TTC549 (cell line): ENCODE results near the gene PLPP3.

Experiments used
- FAIRE-seq: peaks from 2 replicates; lab custom pipeline; 2012; peaks lifted over from hg19 to GRCh38; lab: Jason Lieb, UNC

PLPP3 gene

DNA sequence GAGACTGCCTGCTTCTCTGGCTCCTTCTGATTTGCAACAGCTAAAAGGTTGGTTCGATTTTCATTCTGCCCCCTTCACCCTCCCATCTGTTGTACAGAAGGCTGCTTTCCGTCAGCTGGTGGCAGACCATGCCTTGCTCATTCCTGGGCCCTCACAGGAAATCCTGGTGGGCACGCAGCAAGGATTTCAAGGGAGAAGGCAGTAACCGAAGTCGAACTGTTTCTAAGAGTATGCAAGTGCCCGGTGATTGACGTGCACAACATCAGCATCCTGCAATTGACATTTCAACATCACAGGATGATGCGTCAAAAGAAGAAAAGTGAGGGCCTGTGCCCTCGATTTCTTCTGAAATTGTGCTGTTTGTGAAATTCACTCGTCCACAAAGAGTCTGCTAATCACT is 83.8 kb downstream of the PLPP3 start:
- FAIRE-seq, result no peak

DNA sequence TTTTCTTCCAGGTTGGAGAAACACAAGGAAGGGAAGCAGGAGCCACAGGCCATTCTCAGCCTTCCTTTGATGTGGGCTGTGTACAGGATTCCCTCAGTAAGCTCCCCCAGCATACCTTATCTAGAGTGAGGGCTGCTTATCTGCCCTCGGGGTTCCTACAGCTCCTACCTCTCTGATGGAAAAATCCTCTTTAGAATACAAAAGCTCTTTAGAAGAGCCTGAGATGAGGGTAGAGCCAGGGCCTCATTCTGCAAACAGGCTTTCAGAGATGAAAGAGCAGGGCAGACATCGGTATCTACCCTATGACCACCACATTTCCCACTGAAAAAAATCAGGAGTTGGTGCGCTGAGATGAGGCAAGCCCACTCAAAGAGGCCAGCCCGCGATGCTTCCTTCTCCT is 85.1 kb downstream of the PLPP3 start:
- no peak for FAIRE-seq

DNA sequence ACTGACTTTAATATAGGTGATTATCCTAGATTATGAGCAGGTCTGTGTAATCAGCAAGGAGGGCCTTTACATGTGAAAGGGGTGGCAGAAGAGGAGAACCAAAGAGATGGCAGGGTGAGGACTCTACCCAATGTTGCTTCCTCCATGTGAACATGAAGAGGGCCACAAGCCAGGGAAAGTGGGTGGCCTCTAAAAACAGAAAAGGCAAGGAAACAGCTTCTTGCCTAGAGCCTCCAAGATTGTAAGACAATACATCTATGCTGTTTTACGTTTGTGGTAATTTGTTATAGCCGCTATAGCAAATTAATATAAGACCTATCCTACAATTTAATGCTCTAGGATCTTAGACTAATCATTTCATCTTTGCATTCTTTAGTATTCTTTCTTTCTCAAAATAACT is 85.5 kb downstream of the PLPP3 start:
- no peak for FAIRE-seq

DNA sequence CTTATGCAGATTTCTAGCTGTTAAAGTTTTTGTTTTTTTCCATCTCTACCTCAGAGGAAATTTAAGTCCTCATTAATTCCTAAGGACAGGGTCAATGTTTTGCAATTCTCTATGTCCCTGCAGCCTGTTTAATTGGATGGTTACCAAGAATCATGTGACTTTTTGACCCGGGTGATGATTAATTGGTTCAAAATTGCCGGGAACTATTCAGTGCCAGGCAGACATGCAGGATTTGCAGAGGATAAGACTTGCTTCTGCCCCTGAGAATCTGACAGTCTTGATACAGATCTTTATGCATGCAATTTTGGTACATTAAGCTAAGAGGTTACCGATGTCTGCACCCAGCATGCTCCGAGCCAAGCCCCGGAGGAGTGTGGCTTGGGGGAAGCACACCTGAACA is 87.9 kb downstream of the PLPP3 start:
- no peak for FAIRE-seq

DNA sequence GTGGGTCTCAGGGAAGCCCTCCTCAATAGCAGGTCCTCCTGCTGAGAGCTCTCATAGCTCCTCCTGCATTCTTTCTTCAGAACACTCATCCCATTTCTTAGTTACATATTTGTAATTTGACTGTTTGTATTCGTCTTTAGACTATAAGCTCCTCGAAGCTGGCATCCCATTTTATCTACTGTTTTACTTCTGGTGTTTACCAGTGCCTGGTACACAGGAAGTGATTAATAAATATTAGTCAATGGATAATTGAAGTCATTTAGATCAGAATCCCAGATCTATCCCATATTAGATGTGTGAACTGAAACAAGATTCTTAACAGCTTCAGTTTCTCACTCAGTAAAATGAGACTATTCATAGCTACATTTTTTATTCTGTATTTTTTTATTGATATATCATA is 88.7 kb downstream of the PLPP3 start:
- FAIRE-seq, result no peak

DNA sequence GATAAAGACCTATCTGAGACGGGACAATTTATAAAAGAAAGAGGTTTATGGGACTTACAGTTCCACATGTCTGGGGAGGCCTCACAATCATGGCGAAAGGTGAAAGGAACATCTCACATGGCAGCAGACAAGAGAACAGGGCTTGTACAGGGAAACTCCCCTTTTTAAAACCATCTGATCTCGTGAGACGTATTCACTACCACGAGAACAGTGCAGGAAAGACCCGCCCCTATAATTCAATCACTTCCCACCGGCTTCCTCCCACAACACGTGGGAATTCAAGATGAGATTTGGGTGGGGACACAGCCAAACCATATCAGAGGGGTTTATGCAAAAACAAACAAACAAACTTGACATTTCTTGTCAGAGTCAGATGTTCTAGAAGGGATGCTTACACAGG is 89.7 kb downstream of the PLPP3 start:
- no peak for FAIRE-seq

DNA sequence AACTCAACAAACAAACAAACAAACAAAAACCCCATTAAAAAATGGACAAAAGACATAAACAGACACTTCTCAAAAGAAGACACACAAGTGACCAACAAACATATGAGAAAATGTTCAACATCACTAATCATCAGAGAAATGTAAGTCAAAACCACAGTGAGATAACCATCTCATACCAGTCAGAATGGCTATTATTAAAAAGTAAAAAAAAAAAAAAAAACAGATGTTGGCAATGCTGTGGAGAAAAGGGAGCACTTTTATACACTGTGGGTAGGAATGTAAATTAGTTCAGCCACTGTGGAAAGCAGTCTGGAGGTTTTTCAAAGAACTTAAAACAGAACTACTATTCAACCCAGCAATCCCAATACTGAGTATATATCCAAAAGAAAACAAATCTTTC is 94.7 kb downstream of the PLPP3 start:
- no peak for FAIRE-seq

DNA sequence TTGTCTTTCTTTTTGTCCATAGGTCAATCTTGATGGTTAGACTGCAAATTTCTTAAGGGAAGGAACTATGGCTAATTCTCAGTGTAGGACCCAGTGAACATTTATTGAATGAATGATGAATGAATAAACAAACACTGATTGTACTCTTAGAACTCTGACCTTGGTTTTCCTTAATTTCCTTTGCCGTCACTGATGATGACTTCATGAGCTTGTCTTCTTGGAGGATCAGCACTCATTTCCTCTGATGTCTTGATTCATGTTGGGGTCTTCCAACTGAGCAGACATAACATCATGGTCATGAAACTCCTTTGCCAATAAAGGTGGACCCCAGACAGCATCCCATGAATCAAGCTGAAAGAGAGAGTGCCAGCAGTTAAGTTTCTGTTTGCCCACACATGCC is 96.3 kb downstream of the PLPP3 start:
- no peak for FAIRE-seq

DNA sequence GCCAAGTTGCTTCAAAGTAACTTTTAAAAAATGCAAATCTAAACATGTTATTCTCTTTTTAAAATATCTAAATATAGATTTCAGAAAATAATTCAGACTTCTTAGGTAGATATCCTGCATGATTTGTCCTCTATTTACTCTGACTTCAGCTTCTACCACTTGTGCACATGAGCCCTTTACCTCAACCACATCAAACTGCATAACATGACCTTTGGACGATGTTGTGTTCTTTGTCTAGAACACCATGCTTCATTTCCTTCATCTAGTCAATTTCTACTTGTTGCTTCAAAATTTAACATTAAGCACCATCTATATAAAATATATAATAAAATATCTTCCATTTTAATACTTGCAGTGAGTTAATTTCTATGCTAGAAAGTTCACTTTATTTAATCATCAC is 96.9 kb downstream of the PLPP3 start:
- FAIRE-seq, result no peak

DNA sequence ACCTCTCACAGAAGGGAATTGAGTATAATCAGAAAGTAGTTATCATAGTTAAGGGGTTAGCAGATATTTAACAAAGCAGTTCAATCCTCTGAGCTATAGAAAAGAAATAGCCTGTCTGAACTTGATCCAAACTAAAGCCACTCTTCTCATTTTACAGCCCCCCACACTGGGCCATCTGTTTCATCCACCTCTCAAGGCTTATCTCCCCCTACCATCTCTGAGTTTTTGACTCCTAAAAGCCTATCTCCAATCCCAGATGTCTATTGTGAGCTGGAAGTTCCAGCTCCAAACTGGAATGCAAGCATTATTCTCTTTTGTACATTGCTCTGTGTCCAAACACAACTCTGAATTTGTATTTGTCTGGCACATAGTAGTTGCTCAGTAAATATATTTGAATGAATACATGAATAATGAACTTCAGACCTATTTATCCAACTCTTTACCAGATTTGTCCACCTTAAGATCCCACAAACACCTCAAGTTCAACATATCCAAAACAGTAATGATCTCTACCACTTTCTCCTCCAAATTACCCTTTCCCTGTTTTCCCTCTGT is 98.1 kb downstream of the PLPP3 start:
- no peak for FAIRE-seq

DNA sequence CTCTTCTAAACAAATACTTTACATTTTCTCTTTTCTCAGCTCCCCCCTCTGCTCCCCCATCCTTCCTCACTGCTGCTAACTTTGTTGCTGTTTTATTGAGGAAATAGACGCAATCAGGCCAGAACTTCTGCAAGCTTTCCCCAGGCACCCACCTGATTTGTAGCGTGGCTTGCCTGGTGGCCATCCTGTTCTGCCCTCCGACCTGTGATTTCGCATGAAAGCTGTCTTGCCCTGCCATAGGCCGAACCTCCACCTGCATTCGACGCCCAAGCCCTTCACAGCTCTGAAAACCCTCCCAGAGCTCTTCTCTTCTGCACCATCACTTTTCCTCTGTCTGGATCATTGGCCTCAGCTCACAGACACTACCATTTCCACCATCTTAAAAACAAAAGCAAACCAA is 100.6 kb downstream of the PLPP3 start:
- no peak for FAIRE-seq

DNA sequence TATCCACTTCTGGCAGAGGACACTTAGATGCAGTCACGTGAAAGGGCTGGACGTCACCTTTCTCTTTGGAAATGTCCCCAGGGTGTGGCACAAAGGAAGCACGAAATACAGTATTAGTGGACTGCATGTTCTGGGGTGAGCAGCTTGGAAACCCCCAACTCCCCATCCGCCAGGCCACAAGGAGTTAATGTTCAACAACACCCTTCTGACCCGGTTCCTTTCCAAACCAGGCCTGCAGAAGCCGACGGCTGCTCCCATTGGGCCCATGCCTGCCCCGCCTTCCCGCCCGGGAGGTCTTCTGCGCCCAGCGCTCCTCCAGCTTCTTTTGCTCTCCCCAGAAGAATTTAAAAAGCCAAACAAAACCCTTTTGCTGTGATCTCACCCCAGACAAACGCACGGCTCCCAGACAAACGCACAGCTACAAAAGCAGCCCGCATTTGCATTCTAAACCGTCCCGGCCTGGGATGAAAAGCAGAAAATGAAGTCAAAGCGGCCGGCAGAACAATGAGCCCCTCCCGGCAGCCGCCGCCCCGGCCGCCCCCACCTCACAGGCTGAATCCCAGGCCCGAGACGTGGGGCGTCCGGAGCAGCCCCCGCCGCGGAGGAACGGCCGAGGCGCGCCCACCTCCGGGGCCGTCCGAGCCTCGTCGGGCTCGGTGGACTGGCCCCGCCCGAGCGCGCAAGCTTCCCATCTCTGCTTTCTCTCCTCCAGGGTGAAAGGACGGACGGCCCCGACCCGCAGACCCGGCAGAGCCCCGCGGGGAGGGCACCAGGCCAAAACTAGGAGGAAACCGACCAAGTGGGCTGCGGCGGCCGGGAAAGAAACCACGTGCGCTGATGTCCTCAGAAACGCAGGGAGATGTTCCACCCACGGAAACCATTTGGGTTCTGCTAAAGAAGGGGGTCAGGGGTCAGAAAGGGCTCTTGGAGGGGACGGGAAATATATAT is 101.9 kb downstream of the PLPP3 start:
- FAIRE-seq, result no peak

DNA sequence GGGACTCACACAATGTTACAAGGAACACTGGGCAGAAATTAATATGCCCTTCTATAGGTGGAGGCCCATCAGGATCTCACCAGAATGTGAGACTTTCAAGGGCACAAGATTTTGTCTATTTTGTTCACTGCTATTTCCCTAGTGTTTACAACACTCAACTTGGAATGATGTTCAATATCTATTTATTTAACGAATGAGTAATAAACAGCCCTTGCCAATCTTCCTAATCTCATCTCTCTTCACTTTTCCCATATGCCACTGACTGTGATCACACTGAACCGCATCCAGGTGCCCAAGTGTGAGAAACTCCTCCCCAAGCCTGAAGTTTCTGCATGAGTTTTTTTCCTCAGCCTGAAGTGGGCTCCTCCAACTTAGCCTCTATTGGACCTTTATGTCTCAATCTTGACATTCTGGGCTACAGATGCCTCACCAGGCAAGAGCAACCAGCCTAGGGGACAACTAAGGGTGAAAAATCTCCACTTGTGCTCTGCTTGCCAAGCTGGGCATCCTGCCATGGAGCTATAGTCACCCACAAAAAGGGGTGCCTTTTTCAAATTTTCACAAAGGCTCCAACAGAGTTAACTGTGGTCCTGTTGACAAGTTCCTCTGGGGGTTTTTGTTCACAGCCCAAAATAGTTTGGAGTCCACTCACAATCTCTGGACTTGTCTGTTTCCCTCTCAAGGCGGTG is 105.6 kb downstream of the PLPP3 start:
- no peak for FAIRE-seq

DNA sequence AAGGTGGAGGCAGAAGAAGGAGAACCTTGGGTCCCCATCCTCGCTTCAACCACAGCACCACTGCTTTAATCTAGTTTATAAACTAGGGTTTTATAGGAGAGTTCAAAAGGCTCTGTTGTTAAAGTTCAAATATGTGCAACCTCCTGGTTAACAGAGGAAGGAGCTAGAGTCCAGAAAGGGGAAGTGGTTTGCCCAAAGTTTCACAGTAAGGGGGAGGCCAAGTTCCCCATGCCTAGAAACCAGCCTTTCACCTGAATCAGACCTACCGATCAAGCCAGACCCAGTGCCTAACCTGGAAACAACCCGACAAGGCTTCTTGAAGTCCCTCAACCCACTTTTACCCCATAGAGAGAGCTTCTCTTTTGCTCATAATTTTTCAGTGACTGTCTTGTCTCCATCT is 106.5 kb downstream of the PLPP3 start:
- no peak for FAIRE-seq

DNA sequence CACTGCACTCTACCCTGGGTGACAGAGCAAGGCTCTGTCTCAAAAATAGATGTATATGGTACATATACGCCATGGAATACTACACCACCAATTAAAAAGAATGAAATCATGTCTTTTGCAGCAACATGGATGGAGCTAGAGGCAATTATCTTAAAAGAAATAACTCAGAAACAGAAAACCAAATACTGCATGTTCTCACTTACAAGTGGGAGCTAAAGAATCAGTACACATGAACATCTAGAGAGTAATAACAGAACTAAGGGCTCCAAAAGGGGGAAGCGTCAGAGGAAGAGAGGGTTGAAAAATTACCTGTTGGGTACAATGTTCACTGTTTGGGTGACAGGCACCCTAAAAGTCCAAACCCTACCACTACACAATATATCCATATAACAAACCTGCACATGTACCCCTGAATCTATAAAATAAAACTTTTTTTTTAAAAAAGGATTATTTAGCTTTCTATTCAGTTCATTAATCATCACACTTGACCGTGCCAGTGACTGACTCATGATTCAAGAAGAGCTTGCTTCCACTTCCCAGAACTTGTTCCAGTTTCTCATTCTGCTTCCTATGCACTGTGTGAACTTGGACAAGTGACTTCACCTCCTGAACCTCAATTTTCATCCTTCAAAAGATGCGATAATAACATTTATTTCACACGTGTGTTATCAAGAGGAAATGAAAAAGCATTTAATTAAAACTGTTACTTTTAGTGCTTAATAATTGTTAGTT is 109.6 kb downstream of the PLPP3 start:
- no peak for FAIRE-seq

DNA sequence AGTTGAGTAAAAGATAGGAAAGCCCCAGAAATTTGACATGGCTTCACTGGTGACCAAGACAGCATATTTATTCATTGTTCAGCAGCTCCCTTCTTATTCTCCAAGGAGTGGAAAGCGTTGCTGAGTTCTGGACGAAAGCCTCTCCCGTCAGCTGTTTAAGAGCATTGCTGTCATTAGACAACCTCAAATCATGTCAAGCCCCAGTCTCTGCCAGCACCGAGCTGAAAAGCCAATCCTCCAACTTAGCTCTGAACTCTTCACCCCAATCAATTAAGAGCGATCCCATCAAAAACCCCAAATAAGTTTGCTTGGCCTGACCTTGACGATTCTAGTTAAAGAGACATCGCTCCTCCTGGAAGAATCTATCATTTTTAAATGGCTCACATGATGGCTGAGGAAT is 110.8 kb downstream of the PLPP3 start:
- no peak for FAIRE-seq

DNA sequence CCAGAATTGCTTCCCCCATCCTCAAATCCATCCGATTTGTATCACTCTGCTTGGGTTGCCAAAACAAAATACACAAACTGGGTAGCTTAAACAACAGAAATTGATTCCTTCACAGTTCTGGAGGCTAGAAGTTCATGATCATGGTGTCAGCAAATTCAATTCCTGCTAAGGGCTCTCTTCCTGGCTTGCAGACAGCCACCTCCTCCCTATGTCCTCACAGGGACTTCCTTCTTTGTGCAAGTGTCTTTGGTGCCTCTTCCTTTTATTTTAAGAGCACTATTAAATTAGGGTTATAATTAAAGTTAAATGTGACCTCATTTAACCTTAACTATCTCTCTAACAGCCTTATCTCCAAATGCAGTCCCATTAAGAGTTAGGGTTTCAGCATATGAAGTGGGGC is 112.8 kb downstream of the PLPP3 start:
- no peak for FAIRE-seq

DNA sequence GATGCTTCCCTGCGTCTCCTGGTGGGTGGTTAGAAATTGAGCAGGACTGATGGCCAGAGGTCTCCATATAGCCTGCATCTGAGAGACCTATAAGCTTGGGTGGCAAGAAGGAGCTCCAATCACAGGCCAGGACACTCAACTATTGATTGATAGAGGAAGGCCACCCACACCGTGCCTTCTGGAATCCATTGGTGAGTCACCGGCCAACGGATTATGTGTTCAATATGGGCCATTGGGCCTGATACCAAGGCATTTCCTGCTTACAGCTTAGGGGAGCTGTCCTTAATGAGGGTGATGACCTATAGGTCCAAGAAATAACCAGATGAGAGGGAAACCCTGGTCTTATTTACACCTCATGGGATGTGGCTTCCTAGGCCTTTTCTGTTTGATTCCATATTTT is 115.1 kb downstream of the PLPP3 start:
- no peak for FAIRE-seq

DNA sequence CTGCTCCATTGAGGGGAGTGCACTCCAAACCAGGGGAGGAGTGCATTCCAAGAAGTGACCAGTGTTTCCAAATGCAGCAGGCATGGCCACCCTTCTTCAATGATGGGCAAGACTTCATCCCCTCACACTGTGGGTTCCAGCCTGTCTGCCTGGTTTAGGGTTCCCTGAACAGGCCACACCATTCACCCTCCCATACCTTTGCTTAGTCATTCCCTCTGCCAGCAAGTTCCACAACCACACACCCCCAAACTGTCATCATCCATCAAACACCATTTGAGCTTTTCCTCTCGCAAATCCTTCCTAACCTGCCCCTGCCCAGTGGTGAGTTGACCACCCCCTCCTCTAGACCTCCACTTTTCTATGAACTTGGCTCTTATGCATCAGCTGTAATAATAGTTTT is 116.0 kb downstream of the PLPP3 start:
- FAIRE-seq, result no peak

DNA sequence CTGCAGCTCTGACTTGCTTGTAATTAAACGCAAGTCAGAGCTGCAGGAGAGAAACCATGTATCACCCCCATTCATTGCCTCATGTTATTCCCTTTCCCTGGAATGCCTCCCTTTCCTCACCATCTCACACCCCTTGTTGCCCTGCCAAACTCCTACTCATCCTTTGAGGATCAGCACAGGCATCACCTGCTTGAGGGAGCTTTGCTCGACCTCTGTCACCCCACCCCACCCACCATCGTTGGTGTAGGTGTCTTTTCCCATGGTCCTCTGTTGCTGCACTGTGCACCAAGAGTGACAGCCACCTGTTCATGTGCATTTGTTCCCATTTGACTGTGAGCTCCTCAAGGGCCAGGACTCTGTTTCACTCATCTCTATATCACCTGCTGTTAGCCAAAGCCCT is 117.2 kb downstream of the PLPP3 start:
- no peak for FAIRE-seq

DNA sequence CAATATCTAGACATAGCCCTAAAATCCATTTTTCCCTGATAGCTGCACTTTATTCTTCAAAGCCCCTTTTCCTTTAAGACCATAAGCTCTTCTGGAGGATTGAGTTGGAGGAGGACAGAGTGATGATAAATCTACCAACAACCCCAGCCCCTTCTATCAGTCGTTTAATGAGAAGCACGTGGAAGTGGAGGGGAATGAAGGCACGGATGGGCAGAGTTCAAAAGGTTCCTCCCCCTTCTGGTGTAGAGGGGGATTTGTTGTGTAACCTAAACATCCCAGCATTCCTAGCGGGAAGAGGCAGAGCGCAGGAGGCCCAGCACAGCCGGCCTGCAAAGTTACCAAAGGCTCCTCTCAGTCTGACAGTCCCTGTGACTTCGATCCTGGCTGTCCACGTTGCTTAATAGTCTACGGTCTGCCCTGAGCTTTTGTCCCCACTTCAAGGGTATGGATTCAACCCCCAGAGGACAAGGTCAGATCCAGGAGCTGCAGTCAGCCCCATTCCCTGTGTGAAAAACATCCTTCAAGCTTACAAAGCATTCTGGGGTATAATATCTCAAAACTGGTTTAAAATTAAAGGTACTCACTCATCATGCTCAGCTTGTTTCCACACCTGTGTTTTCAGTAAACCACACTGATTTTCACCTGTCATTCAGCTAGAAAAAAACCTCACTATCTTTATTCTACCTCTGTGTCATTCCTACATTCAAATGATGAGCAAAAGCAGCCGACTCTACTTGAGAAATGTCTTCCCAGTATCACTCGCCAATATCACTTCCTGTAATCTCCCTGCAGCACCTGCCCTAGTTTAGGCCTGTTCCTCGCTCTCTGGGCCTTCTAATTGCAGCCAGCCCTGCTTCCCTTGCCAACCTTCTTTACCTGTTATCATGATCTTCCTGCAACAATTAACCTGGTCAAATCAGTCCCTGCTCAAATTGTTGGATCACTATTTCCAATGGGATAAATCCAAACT is 117.9 kb downstream of the PLPP3 start:
- FAIRE-seq, result no peak

DNA sequence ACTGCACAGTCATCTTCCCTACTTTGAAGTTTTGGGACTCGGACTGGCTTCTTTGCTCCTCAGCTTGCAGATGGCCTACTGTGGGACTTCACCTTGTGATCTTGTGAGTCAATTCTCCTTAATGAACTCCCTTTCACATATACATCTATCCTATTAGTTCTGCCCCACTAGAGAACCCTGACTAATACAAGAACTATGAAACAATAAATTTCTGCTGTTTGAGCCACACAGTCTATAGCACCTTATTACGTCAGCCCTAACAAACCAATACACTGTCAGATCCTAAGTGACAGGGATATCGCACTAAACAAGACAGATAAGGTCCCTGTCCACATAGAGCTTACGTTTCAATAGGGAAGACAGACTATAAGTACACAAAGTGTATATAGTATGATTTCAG is 120.1 kb downstream of the PLPP3 start:
- no peak for FAIRE-seq
